ENCODE results near the gene MCM10. TPM values are rescaled to one million over a fixed set of nuclear protein-coding genes. Genes with fewer than 3 reads are reported as not detected.

Gene MCM10
- total and polyA plus RNA-seq, 2 of the 4 experiments (the other 2 are of a cell fraction): 5.4 to 11.8 TPM

DNA sequence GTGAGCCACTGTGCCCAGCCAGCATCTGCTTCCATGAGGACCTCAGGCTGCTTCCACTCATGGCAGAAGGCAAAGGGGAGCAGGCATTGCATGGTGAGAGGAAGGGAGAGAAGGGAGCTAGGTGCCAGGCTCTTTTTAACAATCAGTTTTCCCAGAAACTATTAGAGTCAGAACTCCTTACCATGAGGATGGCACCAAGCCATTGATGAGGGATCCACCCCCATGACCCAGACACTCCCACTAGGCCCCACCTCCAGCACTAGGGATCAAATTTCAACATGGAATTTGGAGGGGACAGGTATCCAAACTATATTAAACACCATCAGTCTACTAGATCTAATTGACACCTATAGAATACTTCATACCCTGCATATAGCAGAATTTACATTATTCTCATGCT is 14.2 kb upstream of the MCM10 start:
- Histone ChIP-seq H2BK15ac (ENCODE audit: low read depth, low read length) (no peak overlapping the region), H2BK120ac (ENCODE audit: low read depth, low read length) (no peak overlapping the region), H2AK5ac (ENCODE audit: low read depth, low read length) (no peak overlapping the region), H3K27me3 (ENCODE audit: control insufficient read depth, insufficient read depth, low read length) (no peaks in the 10 kb centered on the region), H3K23ac (ENCODE audit: low read depth, low read length) (no peak overlapping the region), H3K14ac (replicated peaks; ENCODE audit: low read depth, low read length) (no peak overlapping the region), H3K36me3 (ENCODE audit: control insufficient read depth, insufficient read depth, low read length) (peaks cover 3% of the 10 kb centered on the region; the same call in 1 of the 2 replicates), H3K18ac (ENCODE audit: low read depth, low read length) (no peak overlapping the region), H4K8ac (ENCODE audit: low read depth in 2 of 2, low read length in 2 of 2) (no peak overlapping the region), H3K27ac (ENCODE audit: insufficient read depth, low read length) (no peak overlapping the region), H3K9me3 (ENCODE audit: control insufficient read depth, insufficient read depth, low read length) (peaks cover 1% of the 10 kb centered on the region; the same call in 1 of the 2 replicates), H2BK20ac (ENCODE audit: low read depth, low read length) (no peak overlapping the region), H2BK5ac (ENCODE audit: low read depth, low read length, poor library complexity, severe bottlenecking) (no peak overlapping the region), H3K4ac (ENCODE audit: low read depth, low read length) (no peak overlapping the region), H2AK9ac (replicated peaks; ENCODE audit: low read depth, low read length, poor library complexity) (no peak overlapping the region), H4K20me1 (ENCODE audit: insufficient read depth, low read length) (no peaks in the 10 kb centered on the region), H4K91ac (ENCODE audit: insufficient read depth, low read depth, low read length) (no peak overlapping the region), H3K9ac (ENCODE audit: low read depth, low read length) (no peak overlapping the region), H3K4me1 (ENCODE audit: control insufficient read depth, insufficient read depth, low read length) (no peaks in the 10 kb centered on the region), H3K79me1 (ENCODE audit: low read depth in 1 of 2, low read length in 2 of 2) (no peaks in the 10 kb centered on the region), H2AFZ (replicated peaks; ENCODE audit: low read length, poor library complexity) (no peak overlapping the region), H3K9me1 (ENCODE audit: insufficient read depth, low read length) (no peaks in the 10 kb centered on the region), H4K5ac (ENCODE audit: low read depth, low read length) (no peak overlapping the region), H3K4me2 (ENCODE audit: low read depth, low read length) (no peak overlapping the region), H3K4me3 (ENCODE audit: insufficient read depth, low read depth, low read length) (no peak overlapping the region), H3K56ac (ENCODE audit: extremely low read depth, insufficient read depth, low read length) (no peak overlapping the region)
- in situ Hi-C loops (cut with MboI; ENCODE audit: low sequenced_read_pairs) (no loop called here), dilution Hi-C loops (cut with HindIII; ENCODE audit: low sequenced_read_pairs, unreplicated experiment) (no loop called here), intact Hi-C loops (cut with micrococcal nuclease) (no loop called here)
- ATAC-seq (ENCODE audit: low read depth) (no peak), DNase-seq (no peak)
- BruUV-seq (replicated peaks): no TSS peak
- TF ChIP-seq, protein P1, sequence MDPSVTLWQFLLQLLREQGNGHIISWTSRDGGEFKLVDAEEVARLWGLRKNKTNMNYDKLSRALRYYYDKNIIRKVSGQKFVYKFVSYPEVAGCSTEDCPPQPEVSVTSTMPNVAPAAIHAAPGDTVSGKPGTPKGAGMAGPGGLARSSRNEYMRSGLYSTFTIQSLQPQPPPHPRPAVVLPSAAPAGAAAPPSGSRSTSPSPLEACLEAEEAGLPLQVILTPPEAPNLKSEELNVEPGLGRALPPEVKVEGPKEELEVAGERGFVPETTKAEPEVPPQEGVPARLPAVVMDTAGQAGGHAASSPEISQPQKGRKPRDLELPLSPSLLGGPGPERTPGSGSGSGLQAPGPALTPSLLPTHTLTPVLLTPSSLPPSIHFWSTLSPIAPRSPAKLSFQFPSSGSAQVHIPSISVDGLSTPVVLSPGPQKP (IDR thresholded peaks at IDR 0.05; ENCODE audit: borderline replicate concordance, low read depth, low read length): no peak
- TF ChIP-seq NFE2L2 (IDR thresholded peaks at IDR 0.05; ENCODE audit: low read depth, low read length): no peak
- no peak for TF ChIP-seq CHD1 (IDR thresholded peaks at IDR 0.05; ENCODE audit: low read depth, low read length)
- no peak for TF ChIP-seq POLR2A (IDR thresholded peaks at IDR 0.05; ENCODE audit: low read depth, low read length)
- no peak for TF ChIP-seq MXI1 (IDR thresholded peaks at IDR 0.05; ENCODE audit: borderline replicate concordance, low read depth, low read length)
- TF ChIP-seq CEBPB (IDR thresholded peaks at IDR 0.05; ENCODE audit: low read depth, low read length): no peak
- TF ChIP-seq, protein P2, sequence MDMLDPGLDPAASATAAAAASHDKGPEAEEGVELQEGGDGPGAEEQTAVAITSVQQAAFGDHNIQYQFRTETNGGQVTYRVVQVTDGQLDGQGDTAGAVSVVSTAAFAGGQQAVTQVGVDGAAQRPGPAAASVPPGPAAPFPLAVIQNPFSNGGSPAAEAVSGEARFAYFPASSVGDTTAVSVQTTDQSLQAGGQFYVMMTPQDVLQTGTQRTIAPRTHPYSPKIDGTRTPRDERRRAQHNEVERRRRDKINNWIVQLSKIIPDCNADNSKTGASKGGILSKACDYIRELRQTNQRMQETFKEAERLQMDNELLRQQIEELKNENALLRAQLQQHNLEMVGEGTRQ (IDR thresholded peaks at IDR 0.05; ENCODE audit: low read depth, low read length): no peak
- no peak for TF ChIP-seq BHLHE40 (IDR thresholded peaks at IDR 0.05; ENCODE audit: low read depth, low read length)
- TF ChIP-seq SMC3 (IDR thresholded peaks at IDR 0.05; ENCODE audit: low read depth, low read length): no peak
- TF ChIP-seq MAZ (IDR thresholded peaks at IDR 0.05; ENCODE audit: borderline replicate concordance, low read depth, low read length): no peak
- no peak for TF ChIP-seq FOS (IDR thresholded peaks at IDR 0.05; ENCODE audit: low read depth, low read length)
- no peak for TF ChIP-seq MAFK (IDR thresholded peaks at IDR 0.05; ENCODE audit: low read depth, low read length)
- TF ChIP-seq RAD21 (IDR thresholded peaks at IDR 0.05; ENCODE audit: low read length): no peak
- TF ChIP-seq, protein P3, sequence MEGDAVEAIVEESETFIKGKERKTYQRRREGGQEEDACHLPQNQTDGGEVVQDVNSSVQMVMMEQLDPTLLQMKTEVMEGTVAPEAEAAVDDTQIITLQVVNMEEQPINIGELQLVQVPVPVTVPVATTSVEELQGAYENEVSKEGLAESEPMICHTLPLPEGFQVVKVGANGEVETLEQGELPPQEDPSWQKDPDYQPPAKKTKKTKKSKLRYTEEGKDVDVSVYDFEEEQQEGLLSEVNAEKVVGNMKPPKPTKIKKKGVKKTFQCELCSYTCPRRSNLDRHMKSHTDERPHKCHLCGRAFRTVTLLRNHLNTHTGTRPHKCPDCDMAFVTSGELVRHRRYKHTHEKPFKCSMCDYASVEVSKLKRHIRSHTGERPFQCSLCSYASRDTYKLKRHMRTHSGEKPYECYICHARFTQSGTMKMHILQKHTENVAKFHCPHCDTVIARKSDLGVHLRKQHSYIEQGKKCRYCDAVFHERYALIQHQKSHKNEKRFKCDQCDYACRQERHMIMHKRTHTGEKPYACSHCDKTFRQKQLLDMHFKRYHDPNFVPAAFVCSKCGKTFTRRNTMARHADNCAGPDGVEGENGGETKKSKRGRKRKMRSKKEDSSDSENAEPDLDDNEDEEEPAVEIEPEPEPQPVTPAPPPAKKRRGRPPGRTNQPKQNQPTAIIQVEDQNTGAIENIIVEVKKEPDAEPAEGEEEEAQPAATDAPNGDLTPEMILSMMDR (conservative IDR thresholded peaks at IDR 0.05; ENCODE audit: low read depth, low read length): no peak
- no peak for TF ChIP-seq RCOR1 (IDR thresholded peaks at IDR 0.05; ENCODE audit: insufficient replicate concordance, low read length)
- ChIA-PET POLR2A (ENCODE audit: unreplicated experiment) (no interaction called here), CTCF (no interaction called here)

All from IMR-90 (cell line).